Fibroblast of mammary gland (primary cell): Measurements from ENCODE around the gene FYN.

Source experiments
- DNase-seq: peaks from one replicate; pipeline ENCODE4 v3.0.0-alpha.2; 2010; ENCODE audit warnings: low read depth
- H3K4me3 ChIP-seq: 2 replicates; pipeline ENCODE4 v1.5.1; 2011; ENCODE audit warnings: low read depth, mild to moderate bottlenecking, low read length, moderate library complexity; ENCODE audit not compliant: control insufficient read depth
- CTCF ChIP-seq: conservative IDR thresholded peaks from 2 replicates; pipeline ENCODE4 v1.5.1; 2011; ENCODE audit warnings: low read depth, low read length, inconsistent platforms; ENCODE audit not compliant: control insufficient read depth, insufficient read depth

Gene FYN

GRCh38 chr6:111774346-111774703, 98.9 kb downstream of the FYN start:
- no peak for DNase-seq
- no peak for TF ChIP-seq CTCF
- H3K4me3 ChIP-seq: no peak overlapping the region

GRCh38 chr6:111773501-111774345, 99.5 kb downstream of the FYN start:
- no peak for TF ChIP-seq CTCF
- no peak for DNase-seq
- H3K4me3 ChIP-seq: no peak overlapping the region

- TF ChIP-seq CTCF: no peak
- H3K4me3 ChIP-seq: no peak overlapping the region
- no peak for DNase-seq
These were observed 100.9 kb downstream of the FYN start for GRCh38 chr6:111772381-111772780.

- no peak overlapping the region for H3K4me3 ChIP-seq
- TF ChIP-seq CTCF: no peak
- no peak for DNase-seq
These were observed 101.6 kb downstream of the FYN start for GRCh38 chr6:111771629-111772028.

- no peak for TF ChIP-seq CTCF
- DNase-seq: no peak
- H3K4me3 ChIP-seq: no peak overlapping the region
These were observed 102.2 kb downstream of the FYN start for GRCh38 chr6:111771094-111771432.

GRCh38 chr6:111770263-111771093, 102.8 kb downstream of the FYN start:
- no peak for DNase-seq
- no peak for TF ChIP-seq CTCF
- no peak overlapping the region for H3K4me3 ChIP-seq
